GM12878 (cell line): ENCODE data around the gene RAP1GAP2. TPM values are rescaled to one million over a fixed set of nuclear protein-coding genes. Genes with fewer than 3 reads are reported as not detected.

Experiments used
- ATAC-seq: fragments of 200-7000 bp; cut with Tn5 transposase; 3 replicates; pipeline ENCODE4 v1.9.1; 2020; ENCODE audit warnings: mild to moderate bottlenecking, moderate library complexity
- BruUV-seq: library from RNA; stranded (reverse); fragments of 400-500 nt; replicated peaks from 2 replicates; lab custom pipeline; 2021; lab: Mats Ljungman, UMichigan
- CTCF ChIA-PET: fragments of 300-600 bp; sonication (Branson Sonifier 250); formaldehyde crosslinking; extraction: SDS; loops from one replicate; lab custom pipeline; 2021; ENCODE audit warnings: inconsistent platforms; lab: Yijun Ruan, JAX
- POLR2A ChIA-PET: fragments of 350-600 bp; formaldehyde crosslinking; extraction: SDS; loops from one replicate; lab custom pipeline; 2021; ENCODE audit warnings: inconsistent platforms; lab: Charles Lee
- RAD21 ChIA-PET: fragments of 300-600 bp; sonication (Branson Sonifier 250); formaldehyde crosslinking; loops from one replicate; lab custom pipeline; 2023; ENCODE audit warnings: antibody characterized with exemption; ENCODE audit not compliant: unreplicated experiment; lab: Charles Lee
- SMC1A ChIA-PET: fragments of 300-600 bp; sonication (Branson Sonifier 250); formaldehyde crosslinking; loops from one replicate; lab custom pipeline; 2023; ENCODE audit not compliant: unreplicated experiment, uncharacterized antibody; lab: Charles Lee
- DNase-seq: peaks from one replicate; pipeline ENCODE4 v3.0.0-alpha.2; 2011; ENCODE audit warnings: low read depth, low spot score
- FAIRE-seq: peaks from 3 replicates; lab custom pipeline; 2011; peaks lifted over from hg19 to GRCh38; lab: Jason Lieb, UNC
- H2AFZ ChIP-seq: 2 replicates; pipeline ENCODE4 v1.6.0; 2011; ENCODE audit warnings: low read depth, low read length, control low read depth; ENCODE audit not compliant: control insufficient read depth
- H3K27ac ChIP-seq: 2 replicates; pipeline ENCODE4 v1.5.1; 2011; ENCODE audit warnings: control low read depth; ENCODE audit not compliant: control insufficient read depth, insufficient read depth
- H3K27me3 ChIP-seq, 2 experiments: replicated peaks in 1 of 2; 2 replicates each; pipeline versions ENCODE4 v1.6.0 to v1.6.1; 2011; ENCODE audit warnings: low read length in 1 of 2; ENCODE audit not compliant: control insufficient read depth in 2 of 2, insufficient read depth in 2 of 2
- H3K36me3 ChIP-seq, 2 experiments: 2 replicates each; pipeline ENCODE4 v1.5.1; 2011; ENCODE audit warnings: low read length in 1 of 2; ENCODE audit not compliant: control insufficient read depth in 2 of 2, insufficient read depth in 2 of 2
- H3K4me1 ChIP-seq: 2 replicates; pipeline ENCODE4 v1.6.1; 2011; ENCODE audit warnings: mild to moderate bottlenecking, low read length, moderate library complexity, mixed read lengths; ENCODE audit not compliant: control insufficient read depth, insufficient read depth
- H3K4me2 ChIP-seq: 2 replicates; pipeline ENCODE4 v1.6.0; 2011; ENCODE audit warnings: control low read depth; ENCODE audit not compliant: control insufficient read depth, insufficient read depth
- H3K4me3 ChIP-seq: fragments of 200-600 bp; sonication (generic); 2 replicates; pipeline ENCODE4 v1.5.1; 2016
- H3K79me2 ChIP-seq: 2 replicates; pipeline ENCODE4 v1.6.0; 2011; ENCODE audit warnings: low read length; ENCODE audit not compliant: control insufficient read depth, insufficient read depth
- H3K9ac ChIP-seq: 2 replicates; pipeline ENCODE4 v1.8.0; 2011; ENCODE audit warnings: low read length, control low read depth, mixed read lengths; ENCODE audit not compliant: control insufficient read depth, insufficient read depth
- H3K9me3 ChIP-seq: replicated peaks from 3 replicates; pipeline ENCODE4 v1.5.1; 2011; ENCODE audit warnings: mild to moderate bottlenecking, low read length; ENCODE audit not compliant: control insufficient read depth, insufficient read depth
- H4K20me1 ChIP-seq: 2 replicates; pipeline ENCODE4 v1.6.0; 2011; ENCODE audit not compliant: control insufficient read depth, insufficient read depth
- CEBPB ChIP-seq, 2 experiments: fragments of 150-350 bp in 1 of 2; IDR thresholded peaks; 2 replicates each; pipeline ENCODE4 v1.6.1; 2012 to 2014; ENCODE audit warnings: low read depth in 2 of 2, low read length in 2 of 2, borderline replicate concordance in 1 of 2, inconsistent platforms in 1 of 2
- MYB ChIP-seq: fragments of 150-350 bp; IDR thresholded peaks from 2 replicates; pipeline ENCODE4 v1.6.1; 2014; ENCODE audit warnings: mild to moderate bottlenecking, low read depth, low read length, borderline replicate concordance
- ZZZ3 ChIP-seq: IDR thresholded peaks from 2 replicates; pipeline ENCODE4 v1.6.1; 2011; ENCODE audit warnings: low read depth; ENCODE audit not compliant: control insufficient read depth, insufficient read length
- in situ Hi-C: fragments of 300-500 bp; cut with MboI; formaldehyde crosslinking; loops from 9 replicates; pipeline ENCODE4 v1.14.3; 2018; ENCODE audit warnings: mixed read lengths
- intact Hi-C: fragments of 100-400 bp; cut with micrococcal nuclease; formaldehyde crosslinking; loops from one replicate; pipeline ENCODE4 v1.14.2; 2022; ENCODE audit not compliant: unreplicated experiment
- polyA plus RNA-seq, 11 experiments: library from polyadenylated mRNA; depleted of rRNA in 4 of 11; unstranded in 6 of 11; stranded (reverse) in 5 of 11; fragments of >200 nt; fragmentation: Nextera tagmentation in 4 of 11; fragmentation: Illumina TruSeq in 1 of 11; extraction: Ambion mirVana in 4 of 11; extraction: Trizol in 1 of 11; gene quantifications; 1 replicate in 1 of 11; 2 replicates in 10 of 11; pipeline versions ENCODE4 v1.2.1 to v1.2.3, GENCODE V29; 2011 to 2016; ENCODE audit warnings: inconsistent platforms in 2 of 11, missing spikeins in 2 of 11, low read depth in 1 of 11
- total RNA-seq, 4 experiments: library from RNA; depleted of rRNA in 3 of 4; stranded (reverse); fragments of >200 nt in 3 of 4; fragmentation: Illumina TruSeq in 1 of 4; extraction: Trizol in 1 of 4; gene quantifications; 2 replicates each; pipeline versions ENCODE4 v1.2.1 to v1.2.3, GENCODE V29; 2013 to 2021
- TF ChIP-seq, protein P1 (sequence below): IDR thresholded peaks from 2 replicates; pipeline ENCODE4 v1.6.1; 2012; ENCODE audit warnings: low read length, inconsistent platforms
- TF ChIP-seq, protein P2 (sequence below): fragments of 450-650 bp; IDR thresholded peaks from 2 replicates; pipeline ENCODE4 v1.6.1; 2016; ENCODE audit warnings: mild to moderate bottlenecking
- TF ChIP-seq, protein P3 (sequence below): IDR thresholded peaks from 2 replicates; pipeline ENCODE4 v1.6.1; 2012; ENCODE audit warnings: mild to moderate bottlenecking, low read depth, low read length

The RAP1GAP2 gene
- total and polyA plus RNA-seq, 10 of the 15 experiments (the other 5 are each of a cell fraction or from before 2014, with no cell fraction given), result 0.03 to 0.95 (median 0.49) TPM; not detected in 2

DNA sequence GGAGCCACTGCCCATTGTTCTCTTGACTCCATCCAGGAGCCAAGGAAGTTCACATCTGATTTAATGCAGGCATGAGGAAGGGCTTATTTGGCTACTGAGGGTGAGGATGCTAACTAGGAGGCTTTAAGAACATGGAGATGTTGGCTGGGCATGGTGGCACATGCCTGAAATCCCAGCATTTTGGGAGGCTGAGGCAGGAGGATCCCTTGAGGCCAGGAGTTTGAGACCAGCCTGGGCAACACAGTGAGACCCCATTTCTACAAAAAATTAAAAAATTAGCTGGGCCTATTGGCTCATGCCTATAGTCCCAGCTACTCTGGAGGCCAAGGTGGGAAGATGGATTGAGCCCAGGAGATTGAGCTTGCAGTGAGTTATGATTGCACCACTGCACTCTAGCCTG lies 116.5 kb downstream of the RAP1GAP2 start:
- no peaks in the 10 kb centered on the region for H3K36me3 ChIP-seq
- SMC1A ChIA-PET, result no interaction called here
- BruUV-seq, result no TSS peak
- H3K27ac ChIP-seq, result no peak overlapping the region
- H3K4me1 ChIP-seq, result no peaks in the 10 kb centered on the region
- DNase-seq, result no peak
- no peaks in the 10 kb centered on the region; the same call in 2 of the 3 replicates for H3K9me3 ChIP-seq
- H2AFZ ChIP-seq, result no peak overlapping the region
- POLR2A ChIA-PET, result no interaction called here
- TF ChIP-seq ZZZ3, result no peak
- TF ChIP-seq, protein P1, sequence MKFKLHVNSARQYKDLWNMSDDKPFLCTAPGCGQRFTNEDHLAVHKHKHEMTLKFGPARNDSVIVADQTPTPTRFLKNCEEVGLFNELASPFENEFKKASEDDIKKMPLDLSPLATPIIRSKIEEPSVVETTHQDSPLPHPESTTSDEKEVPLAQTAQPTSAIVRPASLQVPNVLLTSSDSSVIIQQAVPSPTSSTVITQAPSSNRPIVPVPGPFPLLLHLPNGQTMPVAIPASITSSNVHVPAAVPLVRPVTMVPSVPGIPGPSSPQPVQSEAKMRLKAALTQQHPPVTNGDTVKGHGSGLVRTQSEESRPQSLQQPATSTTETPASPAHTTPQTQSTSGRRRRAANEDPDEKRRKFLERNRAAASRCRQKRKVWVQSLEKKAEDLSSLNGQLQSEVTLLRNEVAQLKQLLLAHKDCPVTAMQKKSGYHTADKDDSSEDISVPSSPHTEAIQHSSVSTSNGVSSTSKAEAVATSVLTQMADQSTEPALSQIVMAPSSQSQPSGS, result no peak
- TF ChIP-seq CEBPB (IDR thresholded peaks at IDR 0.05; ENCODE audit: borderline replicate concordance in 1 of 2, low read depth in 2 of 2, low read length in 2 of 2), result no peak
- TF ChIP-seq, protein P2, sequence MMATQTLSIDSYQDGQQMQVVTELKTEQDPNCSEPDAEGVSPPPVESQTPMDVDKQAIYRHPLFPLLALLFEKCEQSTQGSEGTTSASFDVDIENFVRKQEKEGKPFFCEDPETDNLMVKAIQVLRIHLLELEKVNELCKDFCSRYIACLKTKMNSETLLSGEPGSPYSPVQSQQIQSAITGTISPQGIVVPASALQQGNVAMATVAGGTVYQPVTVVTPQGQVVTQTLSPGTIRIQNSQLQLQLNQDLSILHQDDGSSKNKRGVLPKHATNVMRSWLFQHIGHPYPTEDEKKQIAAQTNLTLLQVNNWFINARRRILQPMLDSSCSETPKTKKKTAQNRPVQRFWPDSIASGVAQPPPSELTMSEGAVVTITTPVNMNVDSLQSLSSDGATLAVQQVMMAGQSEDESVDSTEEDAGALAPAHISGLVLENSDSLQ, result no peak
- TF ChIP-seq, protein P3, sequence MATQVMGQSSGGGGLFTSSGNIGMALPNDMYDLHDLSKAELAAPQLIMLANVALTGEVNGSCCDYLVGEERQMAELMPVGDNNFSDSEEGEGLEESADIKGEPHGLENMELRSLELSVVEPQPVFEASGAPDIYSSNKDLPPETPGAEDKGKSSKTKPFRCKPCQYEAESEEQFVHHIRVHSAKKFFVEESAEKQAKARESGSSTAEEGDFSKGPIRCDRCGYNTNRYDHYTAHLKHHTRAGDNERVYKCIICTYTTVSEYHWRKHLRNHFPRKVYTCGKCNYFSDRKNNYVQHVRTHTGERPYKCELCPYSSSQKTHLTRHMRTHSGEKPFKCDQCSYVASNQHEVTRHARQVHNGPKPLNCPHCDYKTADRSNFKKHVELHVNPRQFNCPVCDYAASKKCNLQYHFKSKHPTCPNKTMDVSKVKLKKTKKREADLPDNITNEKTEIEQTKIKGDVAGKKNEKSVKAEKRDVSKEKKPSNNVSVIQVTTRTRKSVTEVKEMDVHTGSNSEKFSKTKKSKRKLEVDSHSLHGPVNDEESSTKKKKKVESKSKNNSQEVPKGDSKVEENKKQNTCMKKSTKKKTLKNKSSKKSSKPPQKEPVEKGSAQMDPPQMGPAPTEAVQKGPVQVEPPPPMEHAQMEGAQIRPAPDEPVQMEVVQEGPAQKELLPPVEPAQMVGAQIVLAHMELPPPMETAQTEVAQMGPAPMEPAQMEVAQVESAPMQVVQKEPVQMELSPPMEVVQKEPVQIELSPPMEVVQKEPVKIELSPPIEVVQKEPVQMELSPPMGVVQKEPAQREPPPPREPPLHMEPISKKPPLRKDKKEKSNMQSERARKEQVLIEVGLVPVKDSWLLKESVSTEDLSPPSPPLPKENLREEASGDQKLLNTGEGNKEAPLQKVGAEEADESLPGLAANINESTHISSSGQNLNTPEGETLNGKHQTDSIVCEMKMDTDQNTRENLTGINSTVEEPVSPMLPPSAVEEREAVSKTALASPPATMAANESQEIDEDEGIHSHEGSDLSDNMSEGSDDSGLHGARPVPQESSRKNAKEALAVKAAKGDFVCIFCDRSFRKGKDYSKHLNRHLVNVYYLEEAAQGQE, result no peak
- TF ChIP-seq MYB, result no peak
- TF ChIP-seq, all 136 proteins: peak for 0
- Histone ChIP-seq H3K4me2 (no peak overlapping the region), H3K4me3 (no peak overlapping the region), H3K27me3 (no peaks in the 10 kb centered on the region), H4K20me1 (no peaks in the 10 kb centered on the region), H3K79me2 (no peaks in the 10 kb centered on the region), H3K9ac (no peak overlapping the region)
- in situ Hi-C loops (no loop called here), intact Hi-C loops (no loop called here)
- no peak for ATAC-seq
- ChIA-PET CTCF (no interaction called here), RAD21 (no interaction called here)
- FAIRE-seq, result no peak
